ENCODE data around the gene ABCC4. TPM values are rescaled to one million over a fixed set of nuclear protein-coding genes. Genes with fewer than 3 reads are reported as not detected.
"Not testable (repeated sequence)": the region's sequence is repeated elsewhere in the genome, so short reads cannot be mapped to it uniquely, and the experiment has no call there.

The ABCC4 gene
- total RNA-seq, 1 experiment from 2014 or later = 17.0 TPM

DNA sequence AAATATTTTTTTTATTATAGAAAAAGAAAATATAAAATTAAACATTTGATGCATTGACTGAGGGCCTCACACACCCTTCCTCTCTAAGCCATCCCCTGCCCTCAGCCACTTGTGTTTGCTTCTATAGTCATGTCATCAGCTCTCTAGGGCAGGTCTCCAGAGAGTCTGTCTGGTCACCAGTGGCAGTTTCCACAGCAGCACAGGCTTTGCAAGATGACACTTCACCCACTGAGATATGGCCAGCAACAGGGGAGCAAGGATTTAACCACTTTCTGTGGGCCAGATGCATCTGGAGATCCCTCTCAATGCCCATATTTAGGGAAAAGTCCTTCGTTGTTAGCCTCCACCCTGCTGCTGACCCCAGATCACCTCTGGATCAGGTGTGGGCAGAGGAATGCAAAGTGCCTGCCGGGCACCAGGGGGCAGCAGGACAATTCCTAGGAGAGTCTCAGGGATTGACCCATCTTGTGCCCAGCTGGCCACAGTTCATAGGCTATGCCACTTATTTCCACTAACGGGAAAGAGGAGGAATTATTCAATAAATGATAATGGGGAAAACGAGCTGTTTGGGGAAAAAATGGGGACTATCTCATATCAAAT, 4.8 kb downstream of the ABCC4 start:
- ChIA-PET POLR2A (ENCODE audit: unreplicated experiment) (no interaction called here), CTCF (interaction anchor here (0.7 to 2.7 kb wide), 2 partner anchors 84 to 108 kb away, joined by 4 to 11 read pairs; no protein-coding TSS in a partner anchor)
- no peak overlapping the region for H3K27ac ChIP-seq
- intact Hi-C loops (cut with micrococcal nuclease; ENCODE audit: unreplicated experiment) = loop anchor here (1.0 to 2.0 kb wide), 4 partner anchors 84 to 538 kb away; no protein-coding TSS in a partner anchor
- no peak overlapping the region for H3K4me2 ChIP-seq
- 0 out of 2 replicates have a peak, but pooled peaks cover 4% of the 10 kb centered on the region for H3K79me2 ChIP-seq (ENCODE audit: low read depth)
- no peaks in the 10 kb centered on the region for H4K20me1 ChIP-seq (ENCODE audit: insufficient read depth)
- peak in 1 of 2 experiments; percentile 50 for DNase-seq
- H3K4me3 ChIP-seq = no peak overlapping the region
- TF ChIP-seq, protein P1, sequence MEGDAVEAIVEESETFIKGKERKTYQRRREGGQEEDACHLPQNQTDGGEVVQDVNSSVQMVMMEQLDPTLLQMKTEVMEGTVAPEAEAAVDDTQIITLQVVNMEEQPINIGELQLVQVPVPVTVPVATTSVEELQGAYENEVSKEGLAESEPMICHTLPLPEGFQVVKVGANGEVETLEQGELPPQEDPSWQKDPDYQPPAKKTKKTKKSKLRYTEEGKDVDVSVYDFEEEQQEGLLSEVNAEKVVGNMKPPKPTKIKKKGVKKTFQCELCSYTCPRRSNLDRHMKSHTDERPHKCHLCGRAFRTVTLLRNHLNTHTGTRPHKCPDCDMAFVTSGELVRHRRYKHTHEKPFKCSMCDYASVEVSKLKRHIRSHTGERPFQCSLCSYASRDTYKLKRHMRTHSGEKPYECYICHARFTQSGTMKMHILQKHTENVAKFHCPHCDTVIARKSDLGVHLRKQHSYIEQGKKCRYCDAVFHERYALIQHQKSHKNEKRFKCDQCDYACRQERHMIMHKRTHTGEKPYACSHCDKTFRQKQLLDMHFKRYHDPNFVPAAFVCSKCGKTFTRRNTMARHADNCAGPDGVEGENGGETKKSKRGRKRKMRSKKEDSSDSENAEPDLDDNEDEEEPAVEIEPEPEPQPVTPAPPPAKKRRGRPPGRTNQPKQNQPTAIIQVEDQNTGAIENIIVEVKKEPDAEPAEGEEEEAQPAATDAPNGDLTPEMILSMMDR (conservative IDR thresholded peaks at IDR 0.05) = peak; percentile 87
- no peak for TF ChIP-seq EZH2 (IDR thresholded peaks at IDR 0.05; ENCODE audit: low read depth)
- H3K9me3 ChIP-seq (ENCODE audit: insufficient read depth, low read depth) = no peaks in the 10 kb centered on the region
- H3K9me2 ChIP-seq (ENCODE audit: insufficient read depth) = no peaks in the 10 kb centered on the region
- peaks cover 21% of the 10 kb centered on the region; the same call in 1 of the 2 replicates for H3F3A ChIP-seq (ENCODE audit: insufficient read depth, low read depth)
- BruUV-seq (replicated peaks) = no TSS peak
- no peaks in the 10 kb centered on the region for H3K27me3 ChIP-seq (ENCODE audit: insufficient read depth, low read depth)
- peaks cover 24% of the 10 kb centered on the region for H3K4me1 ChIP-seq (replicated peaks; ENCODE audit: insufficient read depth)
- no peaks in the 10 kb centered on the region for H3K36me3 ChIP-seq (ENCODE audit: low read depth)
- no peak overlapping the region for H2AFZ ChIP-seq

DNA sequence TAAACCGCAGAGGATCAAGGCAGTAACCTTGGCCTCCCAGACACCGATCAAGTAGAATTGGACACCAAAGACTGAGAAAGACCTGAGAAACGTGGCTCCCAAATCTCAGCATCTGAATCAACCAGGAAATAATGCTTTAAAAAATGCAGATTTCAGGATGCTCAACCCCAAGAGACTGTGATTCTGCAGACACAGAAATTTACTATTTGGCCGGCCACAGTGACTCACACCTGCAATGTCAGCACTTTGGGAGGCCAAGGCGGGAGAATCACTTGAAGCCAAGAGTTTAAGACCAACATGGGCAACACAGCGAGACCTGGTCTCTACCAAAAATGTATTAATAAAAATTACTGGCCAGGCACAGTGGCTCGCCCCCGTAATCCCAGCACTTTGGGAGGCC, 6.2 kb downstream of the ABCC4 start:
- no peak for TF ChIP-seq EZH2 (IDR thresholded peaks at IDR 0.05; ENCODE audit: low read depth)
- TF ChIP-seq, protein P1 (conservative IDR thresholded peaks at IDR 0.05) = no peak
- no peaks in the 10 kb centered on the region for H3K27me3 ChIP-seq (ENCODE audit: insufficient read depth, low read depth)
- no peaks in the 10 kb centered on the region for H4K20me1 ChIP-seq (ENCODE audit: insufficient read depth)
- H3K4me2 ChIP-seq = no peak overlapping the region
- peaks cover 21% of the 10 kb centered on the region; the same call in 1 of the 2 replicates for H3F3A ChIP-seq (ENCODE audit: insufficient read depth, low read depth)
- no peak overlapping the region for H3K4me3 ChIP-seq
- H2AFZ ChIP-seq = no peak overlapping the region
- peaks cover 24% of the 10 kb centered on the region for H3K4me1 ChIP-seq (replicated peaks; ENCODE audit: insufficient read depth)
- no peak for DNase-seq
- H3K9me3 ChIP-seq (ENCODE audit: insufficient read depth, low read depth) = no peaks in the 10 kb centered on the region
- H3K36me3 ChIP-seq (ENCODE audit: low read depth) = no peaks in the 10 kb centered on the region
- intact Hi-C loops (cut with micrococcal nuclease; ENCODE audit: unreplicated experiment) = no loop called here
- no peak overlapping the region for H3K27ac ChIP-seq
- H3K9me2 ChIP-seq (ENCODE audit: insufficient read depth) = no peaks in the 10 kb centered on the region
- no TSS peak for BruUV-seq (replicated peaks)
- CTCF ChIA-PET = interaction anchor here (0.6 kb wide), 2 partner anchors 82 to 87 kb away, joined by 3 to 14 read pairs; no protein-coding TSS in a partner anchor
- POLR2A ChIA-PET (ENCODE audit: unreplicated experiment) = no interaction called here
- 0 out of 2 replicates have a peak, but pooled peaks cover 4% of the 10 kb centered on the region for H3K79me2 ChIP-seq (ENCODE audit: low read depth)

DNA sequence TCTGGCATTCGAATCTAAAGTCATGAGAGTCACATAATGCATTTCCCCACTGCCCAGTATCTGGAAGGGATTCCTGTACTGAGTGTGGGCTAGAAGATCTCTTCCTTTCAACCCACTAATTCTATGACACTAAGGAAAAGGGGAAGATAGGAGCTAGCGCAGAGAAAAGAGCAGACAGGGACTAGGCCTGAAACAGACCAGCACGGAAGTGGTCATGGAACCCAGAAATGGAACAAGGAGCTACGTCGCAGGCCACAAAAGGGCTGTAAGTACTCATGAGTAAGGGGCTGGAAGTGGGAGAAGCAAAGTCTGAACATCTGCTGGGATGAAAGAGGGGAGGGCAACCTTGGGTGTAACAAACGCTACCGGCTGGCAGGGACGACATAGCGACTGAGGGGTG, 8.6 kb downstream of the ABCC4 start:
- no peak for DNase-seq
- Histone ChIP-seq H3K4me1 (replicated peaks; ENCODE audit: insufficient read depth) (peaks cover 6% of the 10 kb centered on the region), H3F3A (ENCODE audit: insufficient read depth, low read depth) (peaks cover 6% of the 10 kb centered on the region; the same call in 1 of the 2 replicates), H3K9me2 (ENCODE audit: insufficient read depth) (no peaks in the 10 kb centered on the region), H3K79me2 (ENCODE audit: low read depth) (no peaks in the 10 kb centered on the region), H3K9me3 (ENCODE audit: insufficient read depth, low read depth) (no peaks in the 10 kb centered on the region), H3K4me2 (no peak overlapping the region), H3K4me3 (no peak overlapping the region), H2AFZ (no peak overlapping the region), H3K27me3 (ENCODE audit: insufficient read depth, low read depth) (no peaks in the 10 kb centered on the region), H3K27ac (no peak overlapping the region), H4K20me1 (ENCODE audit: insufficient read depth) (no peaks in the 10 kb centered on the region), H3K36me3 (ENCODE audit: low read depth) (no peaks in the 10 kb centered on the region)
- CTCF ChIA-PET = no interaction called here
- no TSS peak for BruUV-seq (replicated peaks)
- intact Hi-C loops (cut with micrococcal nuclease; ENCODE audit: unreplicated experiment) = no loop called here
- TF ChIP-seq EZH2 (IDR thresholded peaks at IDR 0.05; ENCODE audit: low read depth) = no peak
- TF ChIP-seq, protein P1 (conservative IDR thresholded peaks at IDR 0.05) = no peak
- POLR2A ChIA-PET (ENCODE audit: unreplicated experiment) = no interaction called here

DNA sequence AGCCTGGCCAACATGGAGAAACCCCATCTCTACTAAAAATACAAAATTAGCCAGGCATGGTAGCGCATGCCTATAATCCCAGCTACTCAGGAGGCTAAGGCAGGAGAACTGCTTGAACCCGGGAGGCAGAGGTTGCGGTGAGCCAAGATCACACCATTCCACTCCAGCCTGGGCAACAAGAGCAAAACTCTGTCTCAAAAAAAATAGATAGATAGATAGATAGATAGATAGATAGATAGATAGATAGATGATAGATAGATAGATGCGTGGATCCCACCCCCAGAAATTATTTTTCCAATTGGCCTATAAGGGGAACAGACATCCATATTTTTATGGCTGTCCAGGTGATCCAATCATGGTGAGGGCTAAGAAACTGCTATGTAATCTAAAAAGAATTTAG, 11.3 kb downstream of the ABCC4 start:
- H3K36me3 ChIP-seq (ENCODE audit: low read depth); POLR2A ChIA-PET (ENCODE audit: unreplicated experiment); H3K9me3 ChIP-seq (ENCODE audit: insufficient read depth, low read depth); DNase-seq; H3K4me3 ChIP-seq; BruUV-seq (replicated peaks); H3F3A ChIP-seq (ENCODE audit: insufficient read depth, low read depth); H3K27me3 ChIP-seq (ENCODE audit: insufficient read depth, low read depth); H3K79me2 ChIP-seq (ENCODE audit: low read depth); H2AFZ ChIP-seq; H4K20me1 ChIP-seq (ENCODE audit: insufficient read depth); intact Hi-C loops (cut with micrococcal nuclease; ENCODE audit: unreplicated experiment); H3K9me2 ChIP-seq (ENCODE audit: insufficient read depth); H3K4me2 ChIP-seq; H3K27ac ChIP-seq; H3K4me1 ChIP-seq (replicated peaks; ENCODE audit: insufficient read depth): not testable (repeated sequence)
- CTCF ChIA-PET = interaction anchor here (0.9 kb wide), 1 partner anchor 91 kb away, joined by 4 read pairs; no protein-coding TSS in a partner anchor

Measured in PC-9 (cell line).